Activated CD4-positive, alpha-beta T cell treated with anti-CD3 and anti-CD28 coated beads, Interleukin-2, amount 10 ng/mL, durations not matched to agents 24 days and 14 days (primary cell): ENCODE results near the gene SCGN. TPM values are rescaled to one million over a fixed set of nuclear protein-coding genes. Genes with fewer than 3 reads are reported as not detected.
"Not testable (repeated sequence)": the region's sequence is repeated elsewhere in the genome, so short reads cannot be mapped to it uniquely, and the experiment has no call there.

Experiments used
- DNase-seq: peaks from one replicate; pipeline ENCODE4 v3.0.0; 2022
- H3K27ac Mint-ChIP-seq: one replicate; pipeline ENCODE4 v1.8.0; 2022; ENCODE audit warnings: mild to moderate bottlenecking, mixed read lengths
- H3K27me3 Mint-ChIP-seq: one replicate; pipeline ENCODE4 v1.8.0; 2022; ENCODE audit warnings: mixed read lengths
- H3K36me3 Mint-ChIP-seq: one replicate; pipeline ENCODE4 v1.8.0; 2022; ENCODE audit warnings: low read depth, mild to moderate bottlenecking, mixed read lengths
- H3K4me1 Mint-ChIP-seq: one replicate; pipeline ENCODE4 v1.8.0; 2021; ENCODE audit warnings: mixed read lengths
- H3K4me3 Mint-ChIP-seq: one replicate; pipeline ENCODE4 v1.8.0; 2022; ENCODE audit warnings: mild to moderate bottlenecking, moderate library complexity, mixed read lengths
- H3K9me3 Mint-ChIP-seq: one replicate; pipeline ENCODE4 v1.8.0; 2021; ENCODE audit warnings: mixed read lengths
- intact Hi-C: fragments of 100-400 bp; cut with micrococcal nuclease; formaldehyde crosslinking; loops from one replicate; pipeline ENCODE4 v1.15.1; 2023
- total RNA-seq: library from RNA; stranded (reverse); gene quantifications from 2 replicates; pipeline ENCODE4 v1.2.3, GENCODE V29; 2022

The SCGN gene
- total RNA-seq, 1 donor from 2014 or later = not detected

DNA sequence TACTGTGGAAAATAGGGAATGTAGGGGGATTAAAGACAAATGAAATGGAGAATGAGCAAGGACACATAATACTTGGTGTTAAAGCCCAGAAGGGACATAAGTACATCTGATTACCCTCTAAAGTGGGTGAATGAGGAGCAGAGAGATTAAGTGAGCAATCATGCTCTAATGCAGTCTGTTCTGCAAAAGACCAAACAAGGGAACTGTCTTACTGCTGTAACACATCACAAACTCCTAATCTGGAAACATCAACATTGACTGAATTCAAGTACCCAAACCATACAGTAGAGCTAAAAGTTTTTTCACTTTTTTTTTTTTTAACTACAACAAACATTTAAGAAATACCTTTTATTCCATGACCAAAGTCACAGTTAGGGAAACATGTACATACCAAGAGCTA, 83.2 kb downstream of the SCGN start:
- Mint-ChIP-seq H3K4me3 (no peak overlapping the region), H3K4me1 (no peaks in the 10 kb centered on the region), H3K27me3 (peaks cover 40% of the 10 kb centered on the region), H3K9me3 (peaks cover 7% of the 10 kb centered on the region), H3K27ac (no peak overlapping the region), H3K36me3 (peaks cover 2% of the 10 kb centered on the region)
- intact Hi-C loops = no loop called here
- DNase-seq = no peak

DNA sequence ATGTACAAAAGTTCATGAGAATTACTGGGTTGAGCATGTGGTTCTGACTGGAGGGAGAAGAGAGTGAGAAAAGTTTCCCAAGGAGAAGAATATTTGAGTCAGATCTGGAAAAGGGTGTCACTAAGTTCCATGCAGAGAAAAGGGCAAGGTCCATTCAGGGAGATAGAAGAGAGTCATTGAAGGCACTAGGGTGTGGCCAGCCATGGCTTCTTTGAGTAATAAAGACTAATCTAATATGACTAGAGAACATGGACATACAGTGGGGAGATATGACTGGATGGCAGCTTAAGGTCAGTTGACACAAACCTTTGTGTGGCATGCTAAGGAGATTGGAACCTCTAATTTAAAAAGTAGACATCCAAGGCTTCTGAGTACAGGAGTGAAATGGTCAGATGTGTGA, 91.9 kb downstream of the SCGN start:
- peaks cover 4% of the 10 kb centered on the region for H3K9me3 Mint-ChIP-seq
- H3K4me3 Mint-ChIP-seq = no peak overlapping the region
- no peaks in the 10 kb centered on the region for H3K36me3 Mint-ChIP-seq
- DNase-seq = no peak
- H3K27me3 Mint-ChIP-seq = peaks cover 16% of the 10 kb centered on the region
- no peak overlapping the region for H3K27ac Mint-ChIP-seq
- H3K4me1 Mint-ChIP-seq = no peaks in the 10 kb centered on the region
- intact Hi-C loops = no loop called here

DNA sequence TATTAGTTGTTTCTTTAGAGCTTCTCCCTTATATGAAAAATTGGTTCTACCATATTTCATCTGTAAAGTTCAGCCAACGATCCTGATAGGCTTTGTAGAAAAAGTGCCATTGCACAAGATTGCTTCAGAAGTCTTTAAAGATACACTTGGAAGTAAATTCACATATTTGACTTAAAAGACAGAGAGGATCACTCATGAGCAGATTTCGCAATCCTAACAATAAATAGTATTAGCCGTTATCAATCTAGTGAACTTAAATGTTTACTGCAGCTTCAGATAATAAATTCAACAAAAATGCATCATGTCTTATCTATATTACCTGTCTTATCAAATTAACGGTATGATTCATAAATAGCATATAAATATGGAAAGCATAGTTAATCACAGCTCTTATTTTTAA, 93.8 kb downstream of the SCGN start:
- peaks cover 9% of the 10 kb centered on the region for H3K27me3 Mint-ChIP-seq
- no peaks in the 10 kb centered on the region for H3K36me3 Mint-ChIP-seq
- intact Hi-C loops = no loop called here
- no peak overlapping the region for H3K27ac Mint-ChIP-seq
- DNase-seq = no peak
- H3K4me3 Mint-ChIP-seq = no peak overlapping the region
- peaks cover 10% of the 10 kb centered on the region for H3K9me3 Mint-ChIP-seq
- H3K4me1 Mint-ChIP-seq = no peaks in the 10 kb centered on the region

DNA sequence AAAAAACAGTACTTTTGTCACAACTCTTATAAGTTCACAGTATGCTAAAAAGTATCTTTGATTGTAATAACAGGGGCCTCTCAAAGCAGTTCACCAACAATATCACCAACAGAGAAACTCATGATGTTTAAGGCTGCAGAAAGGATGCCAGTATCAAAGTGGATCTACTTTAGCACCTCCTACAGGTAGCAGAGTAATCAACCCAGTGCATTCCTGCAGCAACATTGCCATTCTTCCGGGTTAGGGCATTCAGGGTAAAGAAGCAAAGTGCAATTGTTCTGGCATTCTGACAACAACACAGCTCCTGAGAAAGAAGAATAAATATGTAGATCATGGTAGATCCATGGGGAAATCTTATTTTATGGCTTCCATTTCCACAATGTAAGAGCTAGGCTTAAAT, 95.0 kb downstream of the SCGN start:
- Mint-ChIP-seq H3K27me3 (peaks cover 8% of the 10 kb centered on the region), H3K9me3 (peaks cover 8% of the 10 kb centered on the region), H3K27ac (no peak overlapping the region), H3K4me3 (no peak overlapping the region), H3K36me3 (no peaks in the 10 kb centered on the region), H3K4me1 (no peaks in the 10 kb centered on the region)
- intact Hi-C loops = no loop called here
- DNase-seq = no peak

DNA sequence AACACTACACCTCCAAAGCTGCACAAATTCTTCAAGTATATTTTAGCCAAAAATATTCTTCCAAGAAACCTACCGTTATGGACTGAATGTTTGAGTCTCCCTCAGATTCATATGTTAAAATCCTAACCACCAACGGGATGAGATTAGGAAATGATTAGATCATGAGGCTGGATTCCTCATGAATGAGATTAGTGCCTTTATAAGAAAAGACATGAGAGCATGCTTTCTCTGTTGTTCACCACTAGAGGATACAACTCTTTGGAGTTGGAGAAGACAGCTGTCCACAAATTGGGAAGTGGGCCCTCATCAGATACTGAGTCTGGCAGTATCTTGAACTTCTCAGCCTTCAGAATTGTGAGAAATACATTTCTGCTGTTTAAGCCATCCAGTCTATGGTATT, 95.5 kb downstream of the SCGN start:
- no peaks in the 10 kb centered on the region for H3K4me1 Mint-ChIP-seq
- H3K27ac Mint-ChIP-seq = no peak overlapping the region
- peaks cover 8% of the 10 kb centered on the region for H3K27me3 Mint-ChIP-seq
- DNase-seq = no peak
- peaks cover 6% of the 10 kb centered on the region for H3K9me3 Mint-ChIP-seq
- no peaks in the 10 kb centered on the region for H3K36me3 Mint-ChIP-seq
- intact Hi-C loops = no loop called here
- no peak overlapping the region for H3K4me3 Mint-ChIP-seq

DNA sequence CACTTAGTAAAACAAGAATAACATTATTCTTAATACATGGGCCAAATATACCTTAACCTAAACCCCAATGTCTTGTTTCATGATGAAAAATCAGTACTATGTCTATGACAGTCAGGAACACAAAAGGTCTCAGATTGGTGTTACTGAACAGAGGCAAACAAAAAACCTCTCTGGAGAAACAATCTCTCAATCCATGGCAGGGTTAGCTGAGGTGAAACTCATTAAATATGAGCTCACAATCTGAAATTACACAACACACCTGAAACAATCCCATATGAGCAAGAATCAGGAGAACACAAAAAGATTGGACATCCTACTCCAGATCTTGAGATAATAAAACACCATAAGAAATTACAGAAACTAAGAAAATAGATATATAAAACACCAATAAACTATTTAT, 96.0 kb downstream of the SCGN start:
- intact Hi-C loops = no loop called here
- DNase-seq = no peak
- Mint-ChIP-seq H3K9me3 (peaks cover 6% of the 10 kb centered on the region), H3K36me3 (no peaks in the 10 kb centered on the region), H3K4me1 (no peaks in the 10 kb centered on the region), H3K4me3 (no peak overlapping the region), H3K27ac (no peak overlapping the region), H3K27me3 (peaks cover 8% of the 10 kb centered on the region)

DNA sequence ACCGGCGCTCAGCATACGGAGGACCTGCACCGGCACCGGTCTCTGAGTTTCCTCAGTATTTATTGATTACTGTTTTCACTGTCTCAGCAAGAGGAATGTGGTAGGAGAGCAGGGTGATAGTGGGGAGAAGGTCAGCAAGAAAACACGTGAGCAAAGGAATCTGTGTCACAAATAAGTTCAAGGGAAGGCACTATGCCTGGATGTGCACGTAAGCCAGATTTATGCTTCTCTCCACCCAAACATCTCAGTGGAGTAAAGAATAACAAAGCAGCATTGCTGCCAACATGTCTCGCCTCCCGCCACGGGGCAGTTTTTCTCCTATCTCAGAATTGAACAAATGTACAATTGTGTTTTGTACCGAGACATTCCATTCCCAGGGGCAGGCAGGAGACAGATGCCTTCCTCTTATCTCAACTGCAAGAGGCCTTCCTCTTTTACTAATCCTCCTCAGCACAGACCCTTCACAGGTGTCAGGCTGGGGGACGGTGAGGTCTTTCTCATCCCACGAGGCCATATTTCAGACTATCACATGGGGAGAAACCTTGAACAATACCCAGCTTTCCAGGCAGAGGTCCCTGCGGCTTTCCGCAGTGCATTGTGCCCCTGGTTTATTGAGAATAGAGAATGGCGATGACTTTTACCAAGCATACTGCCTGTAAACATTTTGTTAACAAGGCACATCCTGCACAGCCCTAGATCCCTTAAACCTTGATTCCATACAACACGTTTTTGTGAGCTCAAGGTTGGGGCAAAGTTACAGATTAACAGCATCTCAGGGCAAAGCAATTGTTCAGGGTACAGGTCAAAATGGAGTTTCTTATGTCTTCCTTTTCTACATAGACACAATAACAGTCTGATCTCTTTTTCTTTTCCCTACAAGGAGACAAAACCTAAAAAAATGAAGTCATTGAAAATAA, 96.8 kb downstream of the SCGN start:
- H3K4me3 Mint-ChIP-seq, intact Hi-C loops, DNase-seq, H3K9me3 Mint-ChIP-seq, H3K4me1 Mint-ChIP-seq, H3K27me3 Mint-ChIP-seq, H3K36me3 Mint-ChIP-seq, H3K27ac Mint-ChIP-seq: not testable (repeated sequence)

DNA sequence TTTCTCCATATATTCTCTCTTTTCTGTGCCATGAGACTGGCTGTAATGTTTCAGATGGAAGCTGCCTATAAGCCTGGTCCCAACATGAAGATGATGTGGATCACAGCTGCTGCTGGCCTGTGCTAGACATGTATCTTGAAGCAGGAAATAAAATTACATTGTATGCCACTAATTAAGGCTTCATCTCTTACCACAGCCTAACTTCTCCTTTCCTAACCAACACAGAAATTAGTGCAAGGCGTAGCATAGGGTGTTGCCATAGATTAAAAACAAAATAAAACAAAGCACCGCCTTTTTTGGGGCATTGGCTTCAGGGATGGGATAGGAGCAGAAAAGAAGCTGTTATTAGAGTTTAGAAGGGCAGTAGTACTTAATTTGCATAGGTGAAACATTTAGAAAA, 97.8 kb downstream of the SCGN start:
- H3K27me3 Mint-ChIP-seq = peaks cover 12% of the 10 kb centered on the region
- no peaks in the 10 kb centered on the region for H3K4me1 Mint-ChIP-seq
- no peak overlapping the region for H3K27ac Mint-ChIP-seq
- no peak overlapping the region for H3K4me3 Mint-ChIP-seq
- peaks cover 6% of the 10 kb centered on the region for H3K9me3 Mint-ChIP-seq
- intact Hi-C loops = no loop called here
- H3K36me3 Mint-ChIP-seq = no peaks in the 10 kb centered on the region
- no peak for DNase-seq

DNA sequence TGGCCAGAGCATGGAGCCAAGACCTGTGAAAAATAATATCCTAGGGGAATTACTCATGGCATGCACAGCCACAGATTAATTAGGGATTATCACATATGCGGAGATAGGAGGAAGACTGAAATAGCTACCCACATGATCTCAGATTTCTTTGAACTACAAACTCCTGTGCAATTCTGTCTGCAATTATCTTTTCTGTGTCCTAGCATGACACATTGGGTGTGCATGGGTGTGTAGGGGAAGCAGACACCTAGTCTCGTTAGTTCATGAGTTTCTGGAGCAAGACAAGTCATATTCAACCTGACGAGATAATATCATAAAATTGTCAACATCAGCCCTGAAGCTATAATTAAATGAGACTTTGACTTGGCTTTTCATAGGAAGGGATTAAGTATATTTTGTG, 98.9 kb downstream of the SCGN start:
- Mint-ChIP-seq H3K4me3 (no peak overlapping the region), H3K4me1 (no peaks in the 10 kb centered on the region), H3K9me3 (peaks cover 6% of the 10 kb centered on the region), H3K36me3 (no peaks in the 10 kb centered on the region), H3K27me3 (peaks cover 20% of the 10 kb centered on the region), H3K27ac (no peak overlapping the region)
- intact Hi-C loops = no loop called here
- no peak for DNase-seq

Other genes starting within 250 kb of the SCGN start
- not detected in 2 replicates for gene SLC17A4, start 102.5 kb downstream of the SCGN start, total RNA-seq
- gene SLC17A1, start 179.8 kb downstream of the SCGN start, total RNA-seq = 0.28 TPM in 1 of 2 replicates, not detected in the other
- 0.58 and 0.99 TPM in 2 replicates for gene SLC17A3, start 222.0 kb downstream of the SCGN start, total RNA-seq